ENCODE results near the gene MRPL38. TPM values are rescaled to one million over a fixed set of nuclear protein-coding genes. Genes with fewer than 3 reads are reported as not detected.

Gene MRPL38
- polyA plus RNA-seq, 1 of the 3 experiments (the other 2 are of a cell fraction), result 93.9 TPM

DNA sequence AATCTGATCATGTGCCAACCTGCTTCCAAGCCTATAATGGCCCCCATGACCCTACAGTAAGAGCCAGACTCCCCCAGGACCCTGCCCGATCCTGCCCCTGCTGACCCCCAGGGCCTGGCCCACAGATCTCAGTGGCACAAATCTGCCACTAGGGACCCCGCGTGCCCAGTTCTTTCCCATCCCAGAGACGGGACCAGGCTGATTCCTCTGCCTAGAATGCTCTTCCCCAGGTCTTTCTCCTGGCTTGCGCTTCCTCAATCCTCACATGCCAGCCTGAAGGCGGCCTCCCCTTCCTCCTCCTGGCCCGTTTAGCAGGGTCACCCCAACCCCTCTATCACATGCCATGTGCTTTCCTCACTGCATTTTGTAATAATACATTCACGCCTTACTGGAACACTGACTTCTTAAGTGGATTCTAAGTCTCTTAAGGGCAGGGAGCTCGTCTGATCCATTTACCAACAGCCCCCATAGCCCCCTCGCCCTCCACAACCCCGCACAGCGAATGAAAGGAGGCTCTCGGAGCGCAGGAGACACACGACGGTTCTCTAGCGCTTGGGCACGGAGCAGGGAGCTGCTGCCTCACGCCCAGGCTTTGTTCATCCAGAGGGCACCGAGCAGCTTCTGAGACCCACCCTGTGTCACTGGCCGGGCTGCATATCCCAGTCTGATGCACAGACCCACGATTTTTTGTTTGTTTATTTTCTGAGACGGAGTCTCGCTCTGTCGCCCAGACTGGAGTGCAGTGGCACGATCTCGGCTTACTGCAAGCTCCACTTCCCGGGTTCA lies 9.1 kb downstream of the MRPL38 start:
- H3K79me2 ChIP-seq (ENCODE audit: insufficient read depth), result peaks cover 32% of the 10 kb centered on the region
- TF ChIP-seq MEF2A (IDR thresholded peaks at IDR 0.05; ENCODE audit: borderline replicate concordance, low read depth), result no peak
- TF ChIP-seq, protein P1, sequence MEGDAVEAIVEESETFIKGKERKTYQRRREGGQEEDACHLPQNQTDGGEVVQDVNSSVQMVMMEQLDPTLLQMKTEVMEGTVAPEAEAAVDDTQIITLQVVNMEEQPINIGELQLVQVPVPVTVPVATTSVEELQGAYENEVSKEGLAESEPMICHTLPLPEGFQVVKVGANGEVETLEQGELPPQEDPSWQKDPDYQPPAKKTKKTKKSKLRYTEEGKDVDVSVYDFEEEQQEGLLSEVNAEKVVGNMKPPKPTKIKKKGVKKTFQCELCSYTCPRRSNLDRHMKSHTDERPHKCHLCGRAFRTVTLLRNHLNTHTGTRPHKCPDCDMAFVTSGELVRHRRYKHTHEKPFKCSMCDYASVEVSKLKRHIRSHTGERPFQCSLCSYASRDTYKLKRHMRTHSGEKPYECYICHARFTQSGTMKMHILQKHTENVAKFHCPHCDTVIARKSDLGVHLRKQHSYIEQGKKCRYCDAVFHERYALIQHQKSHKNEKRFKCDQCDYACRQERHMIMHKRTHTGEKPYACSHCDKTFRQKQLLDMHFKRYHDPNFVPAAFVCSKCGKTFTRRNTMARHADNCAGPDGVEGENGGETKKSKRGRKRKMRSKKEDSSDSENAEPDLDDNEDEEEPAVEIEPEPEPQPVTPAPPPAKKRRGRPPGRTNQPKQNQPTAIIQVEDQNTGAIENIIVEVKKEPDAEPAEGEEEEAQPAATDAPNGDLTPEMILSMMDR (IDR thresholded peaks at IDR 0.05), result peak; percentile 57
- TF ChIP-seq RAD21 (IDR thresholded peaks at IDR 0.05; ENCODE audit: low read length), result no peak
- TF ChIP-seq, protein P2, sequence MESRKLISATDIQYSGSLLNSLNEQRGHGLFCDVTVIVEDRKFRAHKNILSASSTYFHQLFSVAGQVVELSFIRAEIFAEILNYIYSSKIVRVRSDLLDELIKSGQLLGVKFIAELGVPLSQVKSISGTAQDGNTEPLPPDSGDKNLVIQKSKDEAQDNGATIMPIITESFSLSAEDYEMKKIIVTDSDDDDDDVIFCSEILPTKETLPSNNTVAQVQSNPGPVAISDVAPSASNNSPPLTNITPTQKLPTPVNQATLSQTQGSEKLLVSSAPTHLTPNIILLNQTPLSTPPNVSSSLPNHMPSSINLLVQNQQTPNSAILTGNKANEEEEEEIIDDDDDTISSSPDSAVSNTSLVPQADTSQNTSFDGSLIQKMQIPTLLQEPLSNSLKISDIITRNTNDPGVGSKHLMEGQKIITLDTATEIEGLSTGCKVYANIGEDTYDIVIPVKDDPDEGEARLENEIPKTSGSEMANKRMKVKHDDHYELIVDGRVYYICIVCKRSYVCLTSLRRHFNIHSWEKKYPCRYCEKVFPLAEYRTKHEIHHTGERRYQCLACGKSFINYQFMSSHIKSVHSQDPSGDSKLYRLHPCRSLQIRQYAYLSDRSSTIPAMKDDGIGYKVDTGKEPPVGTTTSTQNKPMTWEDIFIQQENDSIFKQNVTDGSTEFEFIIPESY (IDR thresholded peaks at IDR 0.05; ENCODE audit: borderline replicate concordance, low read depth), result no peak
- peak; percentile 85 for DNase-seq
- H3F3A ChIP-seq (replicated peaks; ENCODE audit: insufficient read depth), result peaks cover 14% of the 10 kb centered on the region
- H4K20me1 ChIP-seq (ENCODE audit: insufficient read depth), result no peaks in the 10 kb centered on the region
- H3K36me3 ChIP-seq (replicated peaks in 1 of 2; ENCODE audit: control insufficient read depth in 1 of 2, insufficient read depth in 2 of 2, low read length in 1 of 2), result peaks cover 5 to 42% of the 10 kb centered on the region in 2 experiments
- peak overlapping the region; percentile 87 for H3K9ac ChIP-seq
- WGBS (ENCODE audit: low lambda C conversion rate), result 78% methylated on average over 28 of the region's 28 CpGs
- H3K27me3 ChIP-seq (ENCODE audit: insufficient read depth), result no peaks in the 10 kb centered on the region
- H3K9me2 ChIP-seq, result no peaks in the 10 kb centered on the region
- ChIA-PET CTCF (interaction anchor here (0.7 to 16.0 kb wide), 25 partner anchors 10 to 384 kb away, joined by 3 to 214 read pairs (median 6); partner anchors contain the start of genes FBF1, MRPL38, SMIM5 and TRIM47), POLR2A (interaction anchor here (1.0 to 2.4 kb wide), 9 partner anchors 9 to 142 kb away, joined by 3 to 12 read pairs (median 5); partner anchors contain the start of genes ACOX1, MRPL38, TRIM47 and WBP2)
- peak overlapping the region; percentile 80; the same call in 1 of the 2 replicates for H2AFZ ChIP-seq (ENCODE audit: low read depth)
- H3K4me2 ChIP-seq, result peak overlapping the region; percentile 94
- H3K9me3 ChIP-seq, result no peaks in the 10 kb centered on the region
- peaks cover 9 to 13% of the 10 kb centered on the region in 2 experiments; a peak in 3 of 4 replicates for H3K4me1 ChIP-seq (ENCODE audit: control insufficient read depth in 1 of 2, insufficient read depth in 2 of 2, low read depth in 1 of 2, low read length in 1 of 2)
- peak overlapping the region in 1 of 2 experiments; percentile 69; a peak in 2 of 4 replicates for H3K27ac ChIP-seq (ENCODE audit: low read depth in 2 of 2, low read length in 1 of 2)
- peak overlapping the region; percentile 73 to 76 for H3K4me3 ChIP-seq (ENCODE audit: low read depth in 2 of 2, low read length in 1 of 2)

DNA sequence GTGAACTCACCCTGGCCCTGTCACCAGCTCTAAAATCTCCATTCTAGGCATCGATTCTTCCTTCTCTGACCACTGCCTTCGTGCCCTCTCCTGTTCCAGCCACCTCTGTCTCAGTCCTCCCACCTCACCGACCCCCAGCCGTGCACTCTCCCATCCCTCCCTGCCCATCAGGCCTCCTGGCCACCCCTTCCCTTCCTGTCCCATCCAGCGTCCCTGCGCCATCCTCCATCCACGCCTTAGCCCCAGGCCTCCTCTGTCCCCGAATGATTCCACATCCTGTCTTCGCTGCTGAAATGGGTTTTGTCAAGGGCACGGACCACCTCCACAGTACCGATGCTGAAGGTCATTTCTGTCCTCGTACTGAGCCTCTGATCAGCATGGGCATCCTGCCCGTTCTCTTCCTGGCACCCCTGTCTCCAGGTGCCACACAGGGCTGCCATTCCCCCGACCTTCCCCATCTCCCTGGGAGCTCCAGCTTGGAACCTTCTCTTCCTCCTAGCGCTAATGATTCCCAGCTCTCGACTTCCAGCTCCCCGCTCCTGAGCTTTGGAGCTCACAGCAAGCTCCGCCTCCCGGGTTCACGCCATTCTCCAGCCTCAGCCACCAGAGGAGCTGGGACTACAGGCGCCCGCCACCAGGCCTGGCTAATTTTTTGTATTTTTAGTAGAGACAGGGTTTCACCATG lies 10.5 kb downstream of the MRPL38 start:
- 94% methylated on average over 22 of the region's 22 CpGs for WGBS (ENCODE audit: low lambda C conversion rate)
- CTCF ChIA-PET, result interaction anchor here (0.9 to 16.0 kb wide), 7 partner anchors 10 to 112 kb away, joined by 3 to 214 read pairs (median 24); partner anchors contain the start of genes FBF1, MRPL38 and TRIM47

More for the DNA sequence above, 10.5 kb downstream of the MRPL38 start:
- peaks cover 9 to 13% of the 10 kb centered on the region in 2 experiments; a peak in 3 of 4 replicates for H3K4me1 ChIP-seq (ENCODE audit: control insufficient read depth in 1 of 2, insufficient read depth in 2 of 2, low read depth in 1 of 2, low read length in 1 of 2)
- peak overlapping the region; percentile 94; the same call in 1 of the 2 replicates for H3K4me2 ChIP-seq
- TF ChIP-seq NFIC (IDR thresholded peaks at IDR 0.05; ENCODE audit: borderline replicate concordance) (no peak), FOSL2 (IDR thresholded peaks at IDR 0.05; ENCODE audit: borderline replicate concordance, low read depth) (no peak), RFX5 (IDR thresholded peaks at IDR 0.05; ENCODE audit: low read length) (no peak), MEF2A (IDR thresholded peaks at IDR 0.05; ENCODE audit: borderline replicate concordance, low read depth) (no peak), FOXJ3 (CRISPR knock-in tag; IDR thresholded peaks at IDR 0.05) (no peak), YY1 (IDR thresholded peaks at IDR 0.05; ENCODE audit: low read depth) (no peak)
- TF ChIP-seq, protein P2 (IDR thresholded peaks at IDR 0.05; ENCODE audit: borderline replicate concordance, low read depth), result no peak
- no peaks in the 10 kb centered on the region for H3K9me2 ChIP-seq
- no peak overlapping the region for H3K4me3 ChIP-seq (ENCODE audit: low read depth in 2 of 2, low read length in 1 of 2)
- peaks cover 32% of the 10 kb centered on the region for H3K79me2 ChIP-seq (ENCODE audit: insufficient read depth)
- H4K20me1 ChIP-seq (ENCODE audit: insufficient read depth), result no peaks in the 10 kb centered on the region
- H3F3A ChIP-seq (replicated peaks; ENCODE audit: insufficient read depth), result peaks cover 27% of the 10 kb centered on the region
- no peak overlapping the region for H3K27ac ChIP-seq (ENCODE audit: low read depth in 2 of 2, low read length in 1 of 2)
- H3K27me3 ChIP-seq (ENCODE audit: insufficient read depth), result no peaks in the 10 kb centered on the region
- POLR2A ChIA-PET, result interaction anchor here (0.5 to 1.6 kb wide), 5 partner anchors 9 to 115 kb away, joined by 3 to 6 read pairs (median 4); partner anchors contain the start of gene TRIM47
- DNase-seq, result no peak
- H3K36me3 ChIP-seq (replicated peaks in 1 of 2; ENCODE audit: control insufficient read depth in 1 of 2, insufficient read depth in 2 of 2, low read length in 1 of 2), result peaks cover 4 to 29% of the 10 kb centered on the region in 2 experiments
- no peak overlapping the region for H2AFZ ChIP-seq (ENCODE audit: low read depth)
- H3K9ac ChIP-seq, result no peak overlapping the region
- H3K9me3 ChIP-seq, result no peaks in the 10 kb centered on the region
